Neural progenitor cell (in vitro differentiated cells): ENCODE results near the gene SEMA4D. TPM values are rescaled to one million over a fixed set of nuclear protein-coding genes. Genes with fewer than 3 reads are reported as not detected.

Experiments used
- DNase-seq: peaks from one replicate; pipeline ENCODE4 v3.0.0-alpha.2; 2016; ENCODE audit warnings: low spot score
- H2AFZ ChIP-seq: fragments of 200-600 bp; sonication (generic); replicated peaks from 2 replicates; pipeline ENCODE4 v1.6.1; 2016; ENCODE audit warnings: antibody characterized with exemption
- H3F3A ChIP-seq: fragments of 200-600 bp; sonication (generic); 2 replicates; pipeline ENCODE4 v1.6.1; 2016; ENCODE audit warnings: antibody characterized with exemption, low read depth
- H3K27ac ChIP-seq: fragments of 200-600 bp; sonication (generic); 2 replicates; pipeline ENCODE4 v1.5.1; 2016; ENCODE audit warnings: mild to moderate bottlenecking
- H3K27me3 ChIP-seq: fragments of 200-600 bp; sonication (generic); 2 replicates; pipeline ENCODE4 v1.6.1; 2016; ENCODE audit warnings: mild to moderate bottlenecking, moderate library complexity
- H3K36me3 ChIP-seq: fragments of 200-600 bp; sonication (generic); 2 replicates; pipeline ENCODE4 v1.5.1; 2016
- H3K4me1 ChIP-seq: fragments of 200-600 bp; sonication (generic); 2 replicates; pipeline ENCODE4 v1.6.1; 2016; ENCODE audit warnings: mixed run types
- H3K4me2 ChIP-seq: fragments of 200-600 bp; sonication (generic); 2 replicates; pipeline ENCODE4 v1.6.1; 2016
- H3K4me3 ChIP-seq: fragments of 200-600 bp; sonication (generic); 2 replicates; pipeline ENCODE4 v1.5.1; 2016
- H3K79me2 ChIP-seq: fragments of 200-600 bp; sonication (generic); 2 replicates; pipeline ENCODE4 v1.6.1; 2016; ENCODE audit warnings: low read depth
- H3K9ac ChIP-seq: fragments of 200-600 bp; sonication (generic); 2 replicates; pipeline ENCODE4 v1.6.1; 2016
- H3K9me3 ChIP-seq: fragments of 200-600 bp; sonication (generic); 2 replicates; pipeline ENCODE4 v1.5.1; 2016; ENCODE audit warnings: low read depth
- H4K20me1 ChIP-seq: fragments of 200-600 bp; sonication (generic); 2 replicates; pipeline ENCODE4 v1.6.1; 2016; ENCODE audit warnings: low read depth
- H3K27ac Mint-ChIP-seq: 3 replicates; pipeline ENCODE4 v1.8.0; 2021; ENCODE audit warnings: mixed read lengths
- H3K27me3 Mint-ChIP-seq: 2 replicates; pipeline ENCODE4 v1.8.0; 2022; ENCODE audit warnings: low read depth, mild to moderate bottlenecking, inconsistent platforms, moderate library complexity, mixed read lengths; ENCODE audit not compliant: insufficient read depth
- H3K36me3 Mint-ChIP-seq: 3 replicates; pipeline ENCODE4 v1.8.0; 2021; ENCODE audit warnings: mixed read lengths
- H3K4me1 Mint-ChIP-seq: 3 replicates; pipeline ENCODE4 v1.8.0; 2021; ENCODE audit warnings: mixed read lengths
- H3K4me3 Mint-ChIP-seq: 3 replicates; pipeline ENCODE4 v1.8.0; 2021; ENCODE audit warnings: mild to moderate bottlenecking, moderate library complexity, mixed read lengths
- H3K9me3 Mint-ChIP-seq: 3 replicates; pipeline ENCODE4 v1.8.0; 2020; ENCODE audit warnings: mixed read lengths
- CTCF ChIP-seq: fragments of 200-600 bp; sonication (generic); IDR thresholded peaks from 2 replicates; pipeline ENCODE4 v1.5.1; 2017; ENCODE audit warnings: antibody characterized with exemption, mild to moderate bottlenecking
- EZH2 ChIP-seq: fragments of 200-600 bp; sonication (generic); IDR thresholded peaks from 2 replicates; pipeline ENCODE4 v1.6.1; 2017; ENCODE audit warnings: antibody characterized with exemption, mild to moderate bottlenecking, moderate library complexity
- EZH2phosphoT487 ChIP-seq: fragments of 200-600 bp; sonication (generic); IDR thresholded peaks from 2 replicates; pipeline ENCODE4 v1.6.1; 2017; ENCODE audit warnings: antibody characterized with exemption
- total RNA-seq: library from RNA; depleted of rRNA; stranded (reverse); fragments of >200 nt; gene quantifications from 2 replicates; pipeline ENCODE4 v1.2.3, GENCODE V29; 2015; ENCODE audit warnings: low replicate concordance

The SEMA4D gene
- total RNA-seq, 1 donor from 2014 or later: 19.1 TPM

GRCh38 chr9:89354471-89354870 is 143.4 kb downstream of the SEMA4D start:
- H3K9ac ChIP-seq: no peak overlapping the region
- peaks cover 4% of the 10 kb centered on the region for H3K4me1 ChIP-seq
- no peak overlapping the region for H3K4me3 ChIP-seq
- H4K20me1 ChIP-seq: peaks cover 6% of the 10 kb centered on the region
- Mint-ChIP-seq H3K27me3 (no peaks in the 10 kb centered on the region), H3K27ac (no peak overlapping the region), H3K9me3 (no peaks in the 10 kb centered on the region), H3K4me1 (peaks cover 11% of the 10 kb centered on the region), H3K4me3 (no peak overlapping the region), H3K36me3 (peaks cover 42% of the 10 kb centered on the region)
- no peak overlapping the region for H2AFZ ChIP-seq
- peaks cover 4% of the 10 kb centered on the region for H3K36me3 ChIP-seq
- H3K27ac ChIP-seq: no peak overlapping the region
- no peaks in the 10 kb centered on the region for H3K27me3 ChIP-seq
- DNase-seq: no peak
- H3K79me2 ChIP-seq: no peaks in the 10 kb centered on the region
- peaks cover 5% of the 10 kb centered on the region for H3F3A ChIP-seq
- no peak for TF ChIP-seq EZH2
- TF ChIP-seq CTCF: no peak
- no peak for TF ChIP-seq EZH2phosphoT487
- no peaks in the 10 kb centered on the region for H3K9me3 ChIP-seq
- no peak overlapping the region for H3K4me2 ChIP-seq

- no peak overlapping the region for H3K4me3 Mint-ChIP-seq
- Histone ChIP-seq H2AFZ (no peak overlapping the region), H3F3A (peaks cover 1% of the 10 kb centered on the region), H3K27ac (no peak overlapping the region), H3K27me3 (no peaks in the 10 kb centered on the region), H3K36me3 (peaks cover 4% of the 10 kb centered on the region), H3K4me3 (no peak overlapping the region), H3K79me2 (no peaks in the 10 kb centered on the region), H3K4me1 (peaks cover 4% of the 10 kb centered on the region), H3K9ac (no peak overlapping the region), H4K20me1 (peaks cover 6% of the 10 kb centered on the region), H3K4me2 (no peak overlapping the region), H3K9me3 (no peaks in the 10 kb centered on the region)
- DNase-seq: no peak
- TF ChIP-seq CTCF (no peak), EZH2 (no peak), EZH2phosphoT487 (no peak)
- H3K27me3 Mint-ChIP-seq: peaks cover 2% of the 10 kb centered on the region
- peaks cover 6% of the 10 kb centered on the region for H3K4me1 Mint-ChIP-seq
- peaks cover 45% of the 10 kb centered on the region for H3K36me3 Mint-ChIP-seq
- H3K27ac Mint-ChIP-seq: no peak overlapping the region
- H3K9me3 Mint-ChIP-seq: no peaks in the 10 kb centered on the region
Measured at GRCh38 chr9:89353989-89354388, 143.9 kb downstream of the SEMA4D start.

- no peaks in the 10 kb centered on the region for H3F3A ChIP-seq
- H3K36me3 ChIP-seq: peaks cover 4% of the 10 kb centered on the region
- H3K27me3 ChIP-seq: no peaks in the 10 kb centered on the region
- Mint-ChIP-seq H3K27ac (no peak overlapping the region), H3K4me1 (no peaks in the 10 kb centered on the region), H3K9me3 (no peaks in the 10 kb centered on the region), H3K36me3 (peaks cover 51% of the 10 kb centered on the region), H3K4me3 (no peak overlapping the region), H3K27me3 (peaks cover 2% of the 10 kb centered on the region)
- H3K9ac ChIP-seq: no peak overlapping the region
- TF ChIP-seq CTCF (no peak), EZH2phosphoT487 (no peak), EZH2 (no peak)
- DNase-seq: no peak
- H3K27ac ChIP-seq: no peak overlapping the region
- H3K4me3 ChIP-seq: no peak overlapping the region
- no peaks in the 10 kb centered on the region for H3K4me1 ChIP-seq
- H3K9me3 ChIP-seq: no peaks in the 10 kb centered on the region
- no peak overlapping the region for H3K4me2 ChIP-seq
- no peaks in the 10 kb centered on the region for H3K79me2 ChIP-seq
- peaks cover 6% of the 10 kb centered on the region for H4K20me1 ChIP-seq
- no peak overlapping the region for H2AFZ ChIP-seq
Measured at GRCh38 chr9:89352874-89353649, 144.9 kb downstream of the SEMA4D start.
